HG02588 (cell line): ENCODE results near the gene GNG4.

ENCODE experiments used
- ATAC-seq: cut with Tn5 transposase; IDR thresholded peaks from one replicate; pipeline ENCODE4 v1.9.1; 2021; ENCODE audit warnings: mild to moderate bottlenecking, moderate library complexity; ENCODE audit not compliant: unreplicated experiment

Gene GNG4

GRCh38 chr1:235500971-235501540 is 148.5 kb downstream of the GNG4 start:
- no peak for ATAC-seq
